HepG2 (cell line): ENCODE measurements around the gene CNGA1. TPM values are rescaled to one million over a fixed set of nuclear protein-coding genes. Genes with fewer than 3 reads are reported as not detected.

Source experiments
- ATAC-seq: fragments of 200-7000 bp; cut with Tn5 transposase; 3 replicates; pipeline ENCODE4 v1.9.1; 2020; ENCODE audit warnings: mild to moderate bottlenecking, moderate library complexity
- BruUV-seq: library from RNA; stranded (reverse); fragments of 400-500 nt; replicated peaks from 2 replicates; lab custom pipeline; 2021; lab: Mats Ljungman, UMichigan
- CTCF ChIA-PET: fragments of 300-600 bp; formaldehyde crosslinking; extraction: SDS; loops from one replicate; lab custom pipeline; 2021; ENCODE audit warnings: low total read pairs, inconsistent platforms, low intra/inter-chr PET ratio; lab: Yijun Ruan, JAX
- POLR2A ChIA-PET: fragments of 350-600 bp; sonication (Branson Sonifier 250); formaldehyde crosslinking; loops from one replicate; lab custom pipeline; 2020; ENCODE audit warnings: antibody characterized with exemption, inconsistent platforms; lab: Yijun Ruan, JAX
- DNase-seq: peaks from one replicate; pipeline ENCODE4 v3.0.0-alpha.2; 2015; ENCODE audit warnings: low spot score
- FAIRE-seq: peaks from 3 replicates; lab custom pipeline; 2011; peaks lifted over from hg19 to GRCh38; lab: Jason Lieb, UNC
- H2AFZ ChIP-seq: one replicate; pipeline ENCODE4 v1.6.1; 2011; ENCODE audit warnings: low read length, inconsistent platforms
- H3K27ac ChIP-seq: fragments of 300-600 bp; 3 replicates; pipeline ENCODE4 v1.8.0; 2011; ENCODE audit warnings: mixed run types, mild to moderate bottlenecking, mixed read lengths, low read length, inconsistent platforms; ENCODE audit not compliant: insufficient read depth; ENCODE audit errors: extremely low read length
- H3K27me3 ChIP-seq, 2 experiments: fragments of 200-600 bp in 1 of 2; 2 replicates in 1 of 2; 3 replicates in 1 of 2; pipeline versions ENCODE4 v1.6.0 to v1.8.0; 2011; ENCODE audit warnings: low read length in 2 of 2, mild to moderate bottlenecking in 2 of 2, moderate library complexity in 2 of 2, inconsistent platforms in 1 of 2; ENCODE audit not compliant: insufficient read depth in 2 of 2, control insufficient read depth in 1 of 2
- H3K36me3 ChIP-seq, 2 experiments: fragments of 200-600 bp in 1 of 2; replicated peaks in 1 of 2; 2 replicates in 1 of 2; 3 replicates in 1 of 2; pipeline versions ENCODE4 v1.5.1 to v1.8.0; 2011; ENCODE audit warnings: low read length in 2 of 2, inconsistent platforms in 1 of 2; ENCODE audit not compliant: insufficient read depth in 2 of 2, control insufficient read depth in 1 of 2
- H3K4me1 ChIP-seq: 2 replicates; pipeline ENCODE4 v1.5.1; 2012; ENCODE audit warnings: low read length, inconsistent platforms; ENCODE audit not compliant: insufficient read depth
- H3K4me2 ChIP-seq: 2 replicates; pipeline ENCODE4 v1.6.0; 2011; ENCODE audit warnings: low read depth, low read length, inconsistent platforms
- H3K4me3 ChIP-seq, 3 experiments: fragments of 200-600 bp in 1 of 3; sonication (generic), shearing (Covaris generic) in 1 of 3; replicated peaks in 1 of 3; 2 replicates each; pipeline ENCODE4 v1.5.1; 2011 to 2016; ENCODE audit warnings: low read length in 3 of 3, inconsistent platforms in 2 of 3, low read depth in 2 of 3, mild to moderate bottlenecking in 2 of 3, control low read depth in 1 of 3, mixed read lengths in 1 of 3; ENCODE audit not compliant: insufficient read depth in 1 of 3
- H3K79me2 ChIP-seq: one replicate; pipeline ENCODE4 v1.6.1; 2011; ENCODE audit warnings: low read length, inconsistent platforms; ENCODE audit not compliant: insufficient read depth
- H3K9ac ChIP-seq: 2 replicates; pipeline ENCODE4 v1.6.0; 2011; ENCODE audit warnings: mild to moderate bottlenecking, low read depth, low read length, inconsistent platforms; ENCODE audit not compliant: insufficient read depth
- H3K9me3 ChIP-seq: 2 replicates; pipeline ENCODE4 v1.5.1; 2012; ENCODE audit warnings: mild to moderate bottlenecking, low read length
- H4K20me1 ChIP-seq: 2 replicates; pipeline ENCODE4 v1.6.0; 2011; ENCODE audit warnings: inconsistent platforms, mild to moderate bottlenecking, low read length, moderate library complexity; ENCODE audit not compliant: insufficient read depth
- CBFB ChIP-seq: sonication (generic); formaldehyde crosslinking; IDR thresholded peaks from 2 replicates; pipeline ENCODE4 v1.4.0; 2020; ENCODE audit warnings: missing genetic modification reagents
- CHD4 ChIP-seq: fragments of 200-600 bp; sonication (generic); IDR thresholded peaks from 2 replicates; pipeline ENCODE4 v1.7.0; 2017; ENCODE audit warnings: mild to moderate bottlenecking, low read length, borderline replicate concordance
- FOXC1 ChIP-seq: sonication (generic); formaldehyde crosslinking; IDR thresholded peaks from 2 replicates; pipeline ENCODE4 v1.8.0; 2022; ENCODE audit warnings: mild to moderate bottlenecking, missing genetic modification reagents, borderline replicate concordance
- KLF15 ChIP-seq: sonication (generic); formaldehyde crosslinking; IDR thresholded peaks from 2 replicates; pipeline ENCODE4 v1.8.1; 2023; ENCODE audit warnings: borderline replicate concordance, mild to moderate bottlenecking, inconsistent platforms, missing genetic modification reagents, mixed read lengths
- MAFK ChIP-seq, 2 experiments: IDR thresholded peaks in 1 of 2; conservative IDR thresholded peaks in 1 of 2; 2 replicates each; pipeline ENCODE4 v1.6.1; 2011; ENCODE audit warnings: improper control_type of control experiment in 2 of 2, low read length in 2 of 2
- SETDB1 ChIP-seq: sonication (generic); formaldehyde crosslinking; IDR thresholded peaks from 2 replicates; pipeline ENCODE4 v1.5.1; 2020; ENCODE audit warnings: missing genetic modification reagents, mild to moderate bottlenecking, borderline replicate concordance
- SRSF4 ChIP-seq: fragments of 200-400 bp; formaldehyde crosslinking; IDR thresholded peaks from one replicate; pipeline ENCODE4 v1.6.1; 2018; ENCODE audit warnings: mild to moderate bottlenecking, low read depth, low read length, moderate library complexity; ENCODE audit not compliant: poor library complexity, severe bottlenecking
- WGBS: methylation state at CpG from one replicate; pipeline ENCODE4 v1.1.6; 2017; ENCODE audit warnings: low lambda C conversion rate; 5-methylcytosine and 5-hydroxymethylcytosine counted together
- in situ Hi-C: cut with HindIII; loops from 2 replicates; pipeline ENCODE4 v1.10.0; 2017; ENCODE audit warnings: low pct_unique_long_range_greater_than_20kb; ENCODE audit not compliant: extremely low pct_ligation_motif_present
- intact Hi-C: fragments of 100-400 bp; cut with micrococcal nuclease; formaldehyde crosslinking; loops from one replicate; pipeline ENCODE4 v1.10.0; 2022; ENCODE audit not compliant: unreplicated experiment
- polyA plus RNA-seq, 8 experiments: library from polyadenylated mRNA; depleted of rRNA in 3 of 8; stranded (reverse) in 7 of 8; unstranded in 1 of 8; fragments of >200 nt; fragmentation: Illumina TruSeq in 4 of 8; extraction: Trizol in 4 of 8; gene quantifications; 2 replicates each; pipeline versions ENCODE4 v1.2.1 to v1.2.3, GENCODE V29; 2011 to 2016; ENCODE audit warnings: low read depth in 4 of 8, missing spikeins in 1 of 8, mixed read lengths in 1 of 8; ENCODE audit not compliant: insufficient read depth in 1 of 8
- total RNA-seq, 5 experiments: library from RNA; depleted of rRNA; stranded (reverse); fragments of >200 nt; fragmentation: Illumina TruSeq; extraction: Trizol; gene quantifications; 2 replicates each; pipeline ENCODE4 v1.2.3, GENCODE V29; 2016; ENCODE audit warnings: low read depth in 1 of 5
- TF ChIP-seq, protein P1 (sequence below): sonication (generic); formaldehyde crosslinking; IDR thresholded peaks from 2 replicates; pipeline ENCODE4 v1.4.0; 2020; ENCODE audit warnings: missing genetic modification reagents
- TF ChIP-seq, protein P2 (sequence below): sonication (generic); formaldehyde crosslinking; IDR thresholded peaks from 2 replicates; pipeline ENCODE4 v1.4.0; 2020; ENCODE audit warnings: missing genetic modification reagents, borderline replicate concordance
- TF ChIP-seq, protein P3 (sequence below): sonication (generic); formaldehyde crosslinking; IDR thresholded peaks from 2 replicates; pipeline ENCODE4 v1.4.0; 2020; ENCODE audit warnings: missing genetic modification reagents, borderline replicate concordance

The CNGA1 gene
- total and polyA plus RNA-seq, 2 of the 13 experiments (the other 11 are each of a cell fraction or from before 2014, with no cell fraction given): 0.22 to 0.40 TPM

DNA sequence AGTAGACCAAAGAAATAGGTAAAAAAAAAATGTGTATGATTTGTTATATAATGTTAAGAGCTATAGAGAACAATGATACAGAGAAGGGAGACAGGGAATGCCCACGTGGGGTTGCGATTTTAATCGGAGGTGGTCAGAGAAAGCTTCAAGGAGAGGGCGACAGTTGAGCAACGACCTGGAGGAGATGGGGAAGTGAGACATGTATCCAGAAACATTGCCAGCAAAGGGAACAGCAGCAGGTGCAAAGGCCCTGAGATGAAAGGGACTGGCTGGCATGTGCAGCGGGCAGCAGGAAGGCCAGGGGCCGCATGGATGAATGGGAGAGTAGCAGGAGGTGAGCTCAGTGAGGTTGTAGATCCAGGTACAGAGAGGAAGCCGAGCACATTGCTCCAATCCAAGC is 33.0 kb upstream of the CNGA1 start:
- no TSS peak for BruUV-seq
- H3K4me1 ChIP-seq: peaks cover 11% of the 10 kb centered on the region; the same call in 1 of the 2 replicates
- no peak for ATAC-seq
- WGBS: 41% methylated on average over 8 of the region's 8 CpGs
- no peak overlapping the region for H2AFZ ChIP-seq
- no peaks in the 10 kb centered on the region for H3K36me3 ChIP-seq
- intact Hi-C loops: no loop called here
- H3K9ac ChIP-seq: no peak overlapping the region
- H3K27ac ChIP-seq: no peak overlapping the region
- DNase-seq: no peak
- H3K9me3 ChIP-seq: no peaks in the 10 kb centered on the region
- no peak for TF ChIP-seq FOXC1 (CRISPR knock-in tag)
- TF ChIP-seq SRSF4: no peak
- TF ChIP-seq KLF15 (CRISPR knock-in tag): no peak
- TF ChIP-seq CHD4: no peak
- TF ChIP-seq MAFK (conservative IDR thresholded peaks at IDR 0.05 in 1 of 2, IDR thresholded peaks at IDR 0.05 in 1 of 2; ENCODE audit: low read length in 2 of 2): no peak
- no peak for TF ChIP-seq SETDB1 (CRISPR knock-in tag)
- TF ChIP-seq, protein P1, sequence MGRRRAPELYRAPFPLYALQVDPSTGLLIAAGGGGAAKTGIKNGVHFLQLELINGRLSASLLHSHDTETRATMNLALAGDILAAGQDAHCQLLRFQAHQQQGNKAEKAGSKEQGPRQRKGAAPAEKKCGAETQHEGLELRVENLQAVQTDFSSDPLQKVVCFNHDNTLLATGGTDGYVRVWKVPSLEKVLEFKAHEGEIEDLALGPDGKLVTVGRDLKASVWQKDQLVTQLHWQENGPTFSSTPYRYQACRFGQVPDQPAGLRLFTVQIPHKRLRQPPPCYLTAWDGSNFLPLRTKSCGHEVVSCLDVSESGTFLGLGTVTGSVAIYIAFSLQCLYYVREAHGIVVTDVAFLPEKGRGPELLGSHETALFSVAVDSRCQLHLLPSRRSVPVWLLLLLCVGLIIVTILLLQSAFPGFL: no peak
- TF ChIP-seq, protein P2, sequence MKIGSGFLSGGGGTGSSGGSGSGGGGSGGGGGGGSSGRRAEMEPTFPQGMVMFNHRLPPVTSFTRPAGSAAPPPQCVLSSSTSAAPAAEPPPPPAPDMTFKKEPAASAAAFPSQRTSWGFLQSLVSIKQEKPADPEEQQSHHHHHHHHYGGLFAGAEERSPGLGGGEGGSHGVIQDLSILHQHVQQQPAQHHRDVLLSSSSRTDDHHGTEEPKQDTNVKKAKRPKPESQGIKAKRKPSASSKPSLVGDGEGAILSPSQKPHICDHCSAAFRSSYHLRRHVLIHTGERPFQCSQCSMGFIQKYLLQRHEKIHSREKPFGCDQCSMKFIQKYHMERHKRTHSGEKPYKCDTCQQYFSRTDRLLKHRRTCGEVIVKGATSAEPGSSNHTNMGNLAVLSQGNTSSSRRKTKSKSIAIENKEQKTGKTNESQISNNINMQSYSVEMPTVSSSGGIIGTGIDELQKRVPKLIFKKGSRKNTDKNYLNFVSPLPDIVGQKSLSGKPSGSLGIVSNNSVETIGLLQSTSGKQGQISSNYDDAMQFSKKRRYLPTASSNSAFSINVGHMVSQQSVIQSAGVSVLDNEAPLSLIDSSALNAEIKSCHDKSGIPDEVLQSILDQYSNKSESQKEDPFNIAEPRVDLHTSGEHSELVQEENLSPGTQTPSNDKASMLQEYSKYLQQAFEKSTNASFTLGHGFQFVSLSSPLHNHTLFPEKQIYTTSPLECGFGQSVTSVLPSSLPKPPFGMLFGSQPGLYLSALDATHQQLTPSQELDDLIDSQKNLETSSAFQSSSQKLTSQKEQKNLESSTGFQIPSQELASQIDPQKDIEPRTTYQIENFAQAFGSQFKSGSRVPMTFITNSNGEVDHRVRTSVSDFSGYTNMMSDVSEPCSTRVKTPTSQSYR: no peak
- TF ChIP-seq CBFB (CRISPR knock-in tag): no peak
- TF ChIP-seq, protein P3, sequence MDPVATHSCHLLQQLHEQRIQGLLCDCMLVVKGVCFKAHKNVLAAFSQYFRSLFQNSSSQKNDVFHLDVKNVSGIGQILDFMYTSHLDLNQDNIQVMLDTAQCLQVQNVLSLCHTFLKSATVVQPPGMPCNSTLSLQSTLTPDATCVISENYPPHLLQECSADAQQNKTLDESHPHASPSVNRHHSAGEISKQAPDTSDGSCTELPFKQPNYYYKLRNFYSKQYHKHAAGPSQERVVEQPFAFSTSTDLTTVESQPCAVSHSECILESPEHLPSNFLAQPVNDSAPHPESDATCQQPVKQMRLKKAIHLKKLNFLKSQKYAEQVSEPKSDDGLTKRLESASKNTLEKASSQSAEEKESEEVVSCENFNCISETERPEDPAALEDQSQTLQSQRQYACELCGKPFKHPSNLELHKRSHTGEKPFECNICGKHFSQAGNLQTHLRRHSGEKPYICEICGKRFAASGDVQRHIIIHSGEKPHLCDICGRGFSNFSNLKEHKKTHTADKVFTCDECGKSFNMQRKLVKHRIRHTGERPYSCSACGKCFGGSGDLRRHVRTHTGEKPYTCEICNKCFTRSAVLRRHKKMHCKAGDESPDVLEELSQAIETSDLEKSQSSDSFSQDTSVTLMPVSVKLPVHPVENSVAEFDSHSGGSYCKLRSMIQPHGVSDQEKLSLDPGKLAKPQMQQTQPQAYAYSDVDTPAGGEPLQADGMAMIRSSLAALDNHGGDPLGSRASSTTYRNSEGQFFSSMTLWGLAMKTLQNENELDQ (CRISPR knock-in tag): no peak
- TF ChIP-seq, all 625 proteins: peak for 0
- no peak for FAIRE-seq
- Histone ChIP-seq H3K79me2 (no peaks in the 10 kb centered on the region), H3K4me2 (no peak overlapping the region), H3K27me3 (peaks cover 0 to 1% of the 10 kb centered on the region in 2 experiments; a peak in 3 of 5 replicates), H4K20me1 (no peaks in the 10 kb centered on the region), H3K4me3 (no peak overlapping the region)
- in situ Hi-C loops: no loop called here
- ChIA-PET POLR2A (no interaction called here), CTCF (no interaction called here)
